Measurements from ENCODE around the gene TAS1R3.
A peak's percentile ranks its signal among the peaks of the same experiment; 100 is the strongest.
"Not testable (repeated sequence)": the region's sequence is repeated elsewhere in the genome, so short reads cannot be mapped to it uniquely, and the experiment has no call there.

Gene TAS1R3

GRCh38 chr1:1307923-1308755, 22.9 kb upstream of the TAS1R3 start, which contains the start of the genes ACAP3 and PUSL1:
Gene ACAP3, minus strand, starts transcription at chr1:1307930. Its CDS starts 115 bp downstream, at chr1:1307815.
Gene PUSL1, plus strand, starts transcription at chr1:1308597. Its CDS starts 47 bp downstream, at chr1:1308644.
- peak; percentile 85 for DNase-seq (ENCODE audit: low read depth)
- peak within 1 kb of the TSS; percentile 72 for H3K4me3 ChIP-seq (ENCODE audit: low read depth, low read length)

GRCh38 chr1:1308756-1309250, 22.3 kb upstream of the TAS1R3 start:
- H3K4me3 ChIP-seq (ENCODE audit: low read depth, low read length) = peak overlapping the region; percentile 72

GRCh38 chr1:1309251-1310108, 21.6 kb upstream of the TAS1R3 start:
- no peak for DNase-seq (ENCODE audit: low read depth)
- H3K4me3 ChIP-seq (ENCODE audit: low read depth, low read length) = peak overlapping the region; percentile 72

More at GRCh38 chr1:1308756-1309250, 22.3 kb upstream of the TAS1R3 start:
- no peak for DNase-seq (ENCODE audit: low read depth)

DNA sequence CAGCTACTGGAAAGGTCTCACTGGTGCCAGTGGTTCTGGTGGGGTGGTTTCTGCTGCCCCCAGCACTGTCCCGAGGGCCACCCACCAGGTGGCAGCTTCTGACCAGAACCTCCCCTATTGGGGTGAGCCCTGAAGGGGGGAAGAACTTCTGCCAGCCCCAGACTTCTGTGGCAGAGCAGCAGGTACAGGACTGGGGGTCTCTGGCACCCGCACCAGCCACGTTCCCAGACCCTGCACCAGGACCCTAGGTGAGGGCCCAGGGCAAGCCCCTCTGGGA, 21.0 kb upstream of the TAS1R3 start:
- H3K4me3 ChIP-seq (ENCODE audit: low read depth, low read length) = peak overlapping the region; percentile 72
- DNase-seq (ENCODE audit: low read depth) = no peak

DNA sequence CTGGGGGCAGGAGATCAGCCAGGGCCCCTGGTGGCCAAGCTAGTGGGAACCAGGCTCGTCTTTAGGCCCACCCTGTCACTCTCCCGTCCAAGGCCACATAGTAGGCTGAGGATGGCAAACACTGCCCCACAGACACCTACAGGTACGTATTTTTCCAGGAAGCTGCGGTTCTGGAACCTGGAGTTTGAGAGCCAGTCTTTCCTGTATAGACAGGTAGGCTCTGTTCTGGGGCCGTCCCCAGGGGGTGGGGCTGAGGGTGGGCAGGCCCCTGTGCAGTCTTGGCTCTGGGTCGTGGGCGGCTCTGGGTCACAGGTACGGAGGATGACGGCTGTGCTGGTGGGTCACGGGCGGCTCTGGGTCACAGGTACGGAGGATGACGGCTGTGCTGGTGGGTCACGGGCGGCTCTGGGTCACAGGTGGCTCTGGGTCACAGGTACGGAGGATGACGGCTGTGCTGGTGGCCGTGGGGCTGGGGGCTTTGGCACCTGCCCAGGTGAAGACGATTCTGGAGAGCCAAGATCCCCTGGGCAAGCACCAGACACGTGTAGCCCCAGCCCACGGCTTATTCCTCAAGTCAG, 20.5 kb upstream of the TAS1R3 start:
- no peak for DNase-seq (ENCODE audit: low read depth)
- H3K4me3 ChIP-seq (ENCODE audit: low read depth, low read length) = no peak overlapping the region

DNA sequence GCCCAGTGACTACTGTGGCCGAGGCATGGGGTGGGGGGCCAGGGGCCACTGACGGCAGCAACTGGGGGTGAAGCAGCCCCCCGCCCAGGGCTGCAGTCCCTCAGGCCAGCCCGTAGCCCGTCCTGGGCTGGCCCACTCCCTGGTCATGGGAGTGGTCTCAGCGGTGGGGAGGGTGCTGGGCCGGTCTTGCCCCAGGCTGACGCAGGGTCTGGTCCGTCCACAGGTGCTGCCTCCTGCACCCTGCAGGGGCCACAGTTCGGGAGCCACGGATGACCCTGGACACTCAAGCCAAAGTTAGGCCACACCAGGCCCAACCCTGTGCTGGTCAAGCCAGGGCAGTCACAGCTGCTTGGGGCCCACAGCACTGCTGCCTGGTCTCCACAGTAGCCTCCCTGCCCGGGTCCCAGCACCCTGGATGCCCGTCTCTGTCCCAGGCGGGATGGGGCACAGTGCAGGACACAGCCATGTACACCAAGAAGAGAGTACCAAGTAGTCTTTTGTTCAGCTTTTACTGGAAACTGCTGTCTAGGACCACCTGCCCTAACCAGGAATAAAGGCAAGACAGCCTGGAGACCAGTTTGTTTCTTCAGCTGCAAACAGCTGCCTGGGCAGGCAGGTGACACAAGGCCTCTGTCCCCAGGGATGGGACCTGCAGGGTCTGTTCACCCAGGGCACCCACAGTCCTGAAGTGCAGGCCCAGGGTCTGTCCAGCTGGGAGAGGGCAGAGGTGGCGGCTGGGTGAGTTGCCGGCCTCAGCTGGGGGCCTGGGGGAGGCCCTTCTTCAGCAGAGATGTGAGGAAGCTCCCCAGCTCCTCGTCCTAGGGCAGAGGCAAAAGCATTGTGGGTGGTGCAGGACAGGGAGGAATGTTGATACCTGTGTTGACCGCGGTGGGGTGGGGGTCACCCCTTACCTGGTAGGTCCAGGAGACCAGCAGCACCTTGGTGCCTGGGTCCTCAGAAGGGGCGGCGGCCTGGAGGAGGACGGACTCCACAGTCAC, 19.7 kb upstream of the TAS1R3 start:
- no peak overlapping the region for H3K4me3 ChIP-seq (ENCODE audit: low read depth, low read length)

GRCh38 chr1:1312450-1313314, 18.4 kb upstream of the TAS1R3 start:
- H3K4me3 ChIP-seq (ENCODE audit: low read depth, low read length) = no peak overlapping the region
- no peak for DNase-seq (ENCODE audit: low read depth)

More for the DNA sequence above, 19.7 kb upstream of the TAS1R3 start:
- DNase-seq (ENCODE audit: low read depth) = no peak

DNA sequence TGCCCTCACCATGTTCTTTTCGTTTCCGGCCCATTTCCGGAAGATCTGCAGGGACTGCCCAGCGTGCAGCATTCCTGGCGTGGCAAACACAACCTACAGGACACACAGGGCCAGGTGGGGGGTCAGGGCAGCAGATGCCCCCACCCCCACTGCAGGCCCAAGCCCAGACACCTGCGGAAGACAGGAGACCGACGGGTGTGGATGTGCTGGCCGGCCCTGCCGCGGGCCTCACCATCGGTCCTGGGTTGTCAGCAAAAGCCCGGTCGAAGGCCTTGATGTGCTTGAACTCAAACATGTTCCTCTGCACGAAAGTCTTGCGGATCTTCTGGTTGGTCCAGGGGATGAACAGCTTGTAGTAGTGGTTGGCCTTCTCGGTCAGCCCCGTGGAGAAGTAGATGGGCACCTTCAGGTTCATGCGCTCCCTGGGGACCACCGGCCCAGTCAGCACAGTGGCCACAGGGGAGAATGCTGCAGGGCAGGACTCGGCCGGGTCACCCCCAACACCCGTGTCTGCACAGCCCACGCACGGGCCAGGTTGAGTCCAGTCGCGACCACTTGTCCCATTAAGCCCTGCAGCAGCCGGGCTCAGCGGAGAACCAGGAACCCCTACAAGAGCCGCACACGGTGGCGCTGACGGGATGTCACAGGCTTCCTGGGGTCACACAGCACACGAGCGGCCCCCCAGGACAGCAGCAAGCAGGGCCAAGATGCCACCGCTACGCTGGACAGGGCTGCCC, 17.4 kb upstream of the TAS1R3 start:
- no peak for DNase-seq (ENCODE audit: low read depth)
- H3K4me3 ChIP-seq (ENCODE audit: low read depth, low read length) = no peak overlapping the region

- no peak for DNase-seq (ENCODE audit: low read depth)
- no peak overlapping the region for H3K4me3 ChIP-seq (ENCODE audit: low read depth, low read length)
Measured at GRCh38 chr1:1314237-1314586, 16.9 kb upstream of the TAS1R3 start.

DNA sequence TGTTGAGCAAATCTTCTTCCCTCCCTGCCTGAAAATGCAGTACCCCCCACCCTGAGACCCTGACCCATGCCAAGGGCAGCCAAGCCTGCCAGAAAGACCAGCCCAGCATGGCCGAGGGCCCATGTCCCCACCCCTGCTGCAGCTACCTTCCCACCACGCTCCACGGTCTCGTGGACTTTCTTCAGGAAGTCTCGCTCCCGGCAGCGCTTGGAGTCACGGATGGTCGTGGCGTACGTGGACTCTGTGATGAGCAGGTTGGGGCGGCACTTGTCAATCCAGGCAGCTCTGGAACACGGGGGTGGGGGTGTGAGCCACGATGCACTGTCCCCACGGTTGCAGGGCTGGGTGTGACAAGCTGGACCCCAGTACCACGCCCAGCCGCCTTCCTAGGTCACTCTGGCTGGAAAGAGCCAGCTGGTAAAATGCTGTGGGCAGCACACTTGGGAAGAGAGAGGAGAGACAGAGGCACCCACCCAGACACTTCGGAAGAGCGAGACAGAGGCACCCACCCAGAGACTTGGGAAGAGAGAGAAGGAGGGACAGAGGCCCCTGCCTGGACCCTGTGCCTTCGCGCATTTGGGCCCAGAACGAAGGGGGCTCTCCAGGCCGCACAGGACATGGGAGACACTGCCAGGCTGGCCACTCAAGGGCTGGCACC, 16.3 kb upstream of the TAS1R3 start:
- no peak for DNase-seq (ENCODE audit: low read depth)
- no peak overlapping the region for H3K4me3 ChIP-seq (ENCODE audit: low read depth, low read length)

- DNase-seq (ENCODE audit: low read depth) = no peak
- H3K4me3 ChIP-seq (ENCODE audit: low read depth, low read length) = no peak overlapping the region
Measured at GRCh38 chr1:1315435-1315954, 15.6 kb upstream of the TAS1R3 start.

DNA sequence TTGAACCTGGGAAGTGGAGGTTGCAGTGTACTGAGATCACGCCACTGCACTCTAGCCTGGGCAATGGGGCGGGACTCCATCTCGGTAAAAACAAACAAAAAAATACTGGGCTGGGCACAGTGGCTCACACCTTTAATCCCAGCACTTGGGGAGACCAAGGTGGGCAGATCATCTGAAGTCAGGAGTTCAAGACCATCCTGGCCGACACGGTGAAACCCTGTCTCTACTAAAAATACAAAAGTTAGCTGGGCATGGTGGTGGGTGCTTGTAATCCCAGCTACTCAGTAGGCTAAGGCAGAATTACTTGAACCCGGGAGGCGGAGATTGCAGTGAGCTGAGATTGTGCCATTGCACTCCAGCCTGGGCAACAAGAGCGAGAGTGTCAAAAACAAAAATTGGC, 14.9 kb upstream of the TAS1R3 start:
- not testable (repeated sequence) for H3K4me3 ChIP-seq (ENCODE audit: low read depth, low read length); DNase-seq (ENCODE audit: low read depth)

DNA sequence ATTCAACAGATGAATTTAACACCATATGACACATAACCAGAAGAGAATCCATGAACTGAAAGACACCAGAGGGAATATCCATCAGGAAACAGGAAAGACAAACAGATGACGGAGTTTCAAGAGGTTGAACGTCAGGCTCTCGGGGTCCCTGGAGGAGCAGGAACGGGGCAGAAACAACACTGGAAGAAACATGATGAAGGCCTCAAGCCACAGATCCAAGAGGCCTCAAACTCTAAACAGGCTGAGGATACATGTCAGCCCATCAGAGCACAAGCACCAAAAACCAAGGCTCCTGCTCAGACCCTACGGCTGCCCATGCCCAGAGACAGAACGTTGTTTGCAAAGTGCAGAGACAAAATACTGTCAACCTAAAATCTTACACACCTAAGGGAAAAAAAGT, 13.7 kb upstream of the TAS1R3 start:
- DNase-seq (ENCODE audit: low read depth) = no peak
- H3K4me3 ChIP-seq (ENCODE audit: low read depth, low read length) = no peak overlapping the region

GRCh38 chr1:1318131-1318652, 12.9 kb upstream of the TAS1R3 start:
- no peak overlapping the region for H3K4me3 ChIP-seq (ENCODE audit: low read depth, low read length)
- peak; percentile 75 for DNase-seq (ENCODE audit: low read depth)

GRCh38 chr1:1318777-1319645, 12.1 kb upstream of the TAS1R3 start:
- no peak overlapping the region for H3K4me3 ChIP-seq (ENCODE audit: low read depth, low read length)
- no peak for DNase-seq (ENCODE audit: low read depth)

DNA sequence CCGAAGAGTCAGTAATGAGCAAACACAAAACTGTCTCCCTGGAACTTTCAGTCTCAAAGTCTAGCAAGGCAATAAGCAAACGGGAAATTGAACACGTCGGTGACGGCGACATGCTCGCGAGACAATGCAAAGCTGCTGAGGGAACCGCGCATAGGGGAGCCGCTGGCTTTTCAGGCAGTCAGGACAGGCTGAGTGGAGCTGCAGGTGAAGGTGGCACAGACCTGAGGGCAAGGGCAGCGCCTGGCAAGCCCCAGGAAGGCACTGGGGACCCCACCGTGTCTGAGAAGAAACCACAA, 11.5 kb upstream of the TAS1R3 start:
- H3K4me3 ChIP-seq (ENCODE audit: low read depth, low read length) = no peak overlapping the region
- no peak for DNase-seq (ENCODE audit: low read depth)
